ENCODE measurements around the gene TUBB1. TPM values are rescaled to one million over a fixed set of nuclear protein-coding genes. Genes with fewer than 3 reads are reported as not detected.

TUBB1 gene
- total RNA-seq, result under 1 TPM; 0.19 to 0.56 (median 0.36) TPM

DNA sequence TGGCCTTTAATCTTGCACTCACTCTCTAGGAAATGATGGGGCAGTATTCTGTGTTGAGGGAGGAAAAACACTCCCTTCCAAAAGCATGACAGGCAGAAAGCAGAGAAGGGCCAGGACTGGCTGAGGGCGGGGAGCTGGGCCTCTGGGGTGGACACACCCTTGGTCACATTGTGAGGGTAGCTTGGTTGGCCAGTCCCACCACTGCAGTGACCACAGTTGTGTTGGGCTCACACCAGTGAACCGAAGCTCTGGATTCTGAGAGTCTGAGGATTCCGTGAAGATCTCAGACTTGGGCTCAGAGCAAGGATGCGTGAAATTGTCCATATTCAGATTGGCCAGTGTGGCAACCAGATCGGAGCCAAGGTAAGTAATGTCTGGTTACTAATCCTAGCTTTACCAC lies at the start of gene TUBB1:
Gene TUBB1 (plus strand): TSS at position 213 of the 400 bp plus-strand sequence. CDS start 94 bp downstream, at position 307.
- no peak for DNase-seq (ENCODE audit: low spot score)
- TF ChIP-seq, protein P1, sequence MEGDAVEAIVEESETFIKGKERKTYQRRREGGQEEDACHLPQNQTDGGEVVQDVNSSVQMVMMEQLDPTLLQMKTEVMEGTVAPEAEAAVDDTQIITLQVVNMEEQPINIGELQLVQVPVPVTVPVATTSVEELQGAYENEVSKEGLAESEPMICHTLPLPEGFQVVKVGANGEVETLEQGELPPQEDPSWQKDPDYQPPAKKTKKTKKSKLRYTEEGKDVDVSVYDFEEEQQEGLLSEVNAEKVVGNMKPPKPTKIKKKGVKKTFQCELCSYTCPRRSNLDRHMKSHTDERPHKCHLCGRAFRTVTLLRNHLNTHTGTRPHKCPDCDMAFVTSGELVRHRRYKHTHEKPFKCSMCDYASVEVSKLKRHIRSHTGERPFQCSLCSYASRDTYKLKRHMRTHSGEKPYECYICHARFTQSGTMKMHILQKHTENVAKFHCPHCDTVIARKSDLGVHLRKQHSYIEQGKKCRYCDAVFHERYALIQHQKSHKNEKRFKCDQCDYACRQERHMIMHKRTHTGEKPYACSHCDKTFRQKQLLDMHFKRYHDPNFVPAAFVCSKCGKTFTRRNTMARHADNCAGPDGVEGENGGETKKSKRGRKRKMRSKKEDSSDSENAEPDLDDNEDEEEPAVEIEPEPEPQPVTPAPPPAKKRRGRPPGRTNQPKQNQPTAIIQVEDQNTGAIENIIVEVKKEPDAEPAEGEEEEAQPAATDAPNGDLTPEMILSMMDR (IDR thresholded peaks at IDR 0.05), result no peak
- ATAC-seq (ENCODE audit: low FRiP score), result no peak

DNA sequence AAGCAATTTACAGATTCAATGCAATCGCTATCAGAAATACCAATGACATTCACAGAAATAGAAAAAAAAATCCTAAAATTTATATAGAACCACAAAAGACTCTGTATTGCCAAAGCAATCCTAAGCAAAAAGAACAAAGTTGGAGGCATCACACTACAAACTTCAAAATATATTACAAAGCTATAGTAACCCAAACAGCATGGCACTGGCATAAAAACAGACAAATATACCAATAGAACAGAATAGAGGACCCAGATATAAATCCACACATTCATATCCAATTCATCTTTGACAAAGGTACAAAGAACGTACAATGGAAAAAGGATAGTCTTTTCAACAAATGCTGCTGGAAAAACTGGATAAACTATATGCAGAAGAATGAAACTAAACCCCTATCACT lies 49.8 kb upstream of the TUBB1 start:
- TF ChIP-seq, protein P1 (IDR thresholded peaks at IDR 0.05), result no peak
- no peak for DNase-seq (ENCODE audit: low spot score)
- no peak for ATAC-seq (ENCODE audit: low FRiP score)

DNA sequence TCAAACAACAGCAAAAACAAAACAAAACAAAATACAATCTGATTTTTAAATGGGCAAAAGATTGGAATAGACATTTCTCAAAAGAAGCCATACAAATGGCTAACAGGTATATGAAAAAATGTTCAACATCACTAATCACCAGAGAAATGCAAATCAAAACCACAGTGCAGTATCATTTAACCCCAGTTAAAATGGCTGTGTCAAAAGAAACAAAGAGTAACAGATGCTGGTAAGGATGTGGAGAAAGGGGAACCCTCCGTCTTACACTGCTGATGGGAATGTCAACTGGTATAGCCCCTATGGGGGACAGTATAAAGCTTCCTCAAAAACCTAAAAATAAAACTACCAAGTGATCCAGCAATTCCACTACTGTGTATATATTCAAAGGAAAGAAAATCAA lies 49.1 kb upstream of the TUBB1 start:
- ATAC-seq (ENCODE audit: low FRiP score), result no peak
- TF ChIP-seq, protein P1 (IDR thresholded peaks at IDR 0.05), result no peak
- no peak for DNase-seq (ENCODE audit: low spot score)

DNA sequence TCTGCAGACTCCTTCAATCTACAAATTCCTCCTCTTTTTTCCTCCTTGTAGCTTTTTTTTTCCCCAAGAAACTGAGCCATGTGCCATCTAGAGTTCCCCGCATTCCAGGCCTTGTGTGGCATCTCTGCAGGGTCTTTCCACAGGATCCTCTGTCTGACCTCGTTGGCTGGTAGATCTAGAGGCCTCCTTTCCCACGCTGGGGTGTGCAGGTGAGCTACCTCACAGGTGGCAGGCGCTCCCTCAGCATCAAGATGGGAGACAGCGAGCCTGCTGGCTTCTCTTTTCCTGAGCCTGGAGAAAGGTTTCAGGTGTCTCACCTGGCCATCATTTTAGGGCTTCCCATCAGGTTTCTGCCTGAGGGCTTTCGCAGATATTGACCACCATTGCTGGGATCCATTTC lies 47.8 kb upstream of the TUBB1 start:
- ATAC-seq (ENCODE audit: low FRiP score), result no peak

DNA sequence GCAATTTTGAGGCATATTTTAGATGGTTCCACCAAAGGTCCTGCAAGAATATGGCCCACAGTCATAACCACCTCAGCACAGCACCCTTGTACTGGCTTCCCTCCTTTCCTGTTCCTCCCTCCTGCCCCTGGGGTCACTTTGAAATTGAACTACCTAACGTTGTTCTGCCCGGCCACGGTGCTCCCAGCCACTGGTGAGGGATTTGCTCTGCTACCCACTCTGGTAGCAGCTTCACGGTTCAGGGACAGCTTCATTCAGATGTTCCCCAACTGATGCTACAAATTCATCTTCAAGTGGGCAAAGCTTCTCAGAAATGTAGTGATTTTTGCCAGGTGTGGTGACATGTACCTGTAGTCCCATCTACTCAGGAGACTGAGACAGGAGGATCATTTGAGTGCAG lies 46.0 kb upstream of the TUBB1 start:
- ATAC-seq (ENCODE audit: low FRiP score) (no peak), DNase-seq (ENCODE audit: low spot score) (no peak)
- TF ChIP-seq, protein P1 (IDR thresholded peaks at IDR 0.05), result no peak

More for the DNA sequence above, 47.8 kb upstream of the TUBB1 start:
- TF ChIP-seq, protein P1 (IDR thresholded peaks at IDR 0.05), result no peak
- no peak for DNase-seq (ENCODE audit: low spot score)

DNA sequence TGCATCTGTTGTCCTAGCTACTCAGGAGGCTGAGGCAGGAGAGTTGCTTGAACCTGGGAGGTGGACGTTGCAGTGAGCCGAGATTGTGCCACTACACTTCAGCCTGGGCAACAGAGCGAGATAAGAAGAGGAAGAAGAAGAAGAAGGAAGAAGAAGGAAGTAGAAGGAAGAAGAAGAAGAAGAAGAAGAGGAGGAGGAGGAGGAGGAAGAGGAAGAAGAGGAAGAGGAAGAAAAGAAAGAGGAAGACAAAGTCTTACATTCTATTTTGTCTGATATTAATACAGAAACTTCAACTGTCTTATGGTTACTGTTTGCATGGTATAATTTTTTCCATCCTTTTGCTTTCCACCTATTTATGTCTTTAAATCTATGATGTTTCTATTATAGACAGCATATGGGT lies 45.4 kb upstream of the TUBB1 start:
- ATAC-seq (ENCODE audit: low FRiP score) (no peak), DNase-seq (ENCODE audit: low spot score) (no peak)
- TF ChIP-seq, protein P1 (IDR thresholded peaks at IDR 0.05), result no peak

DNA sequence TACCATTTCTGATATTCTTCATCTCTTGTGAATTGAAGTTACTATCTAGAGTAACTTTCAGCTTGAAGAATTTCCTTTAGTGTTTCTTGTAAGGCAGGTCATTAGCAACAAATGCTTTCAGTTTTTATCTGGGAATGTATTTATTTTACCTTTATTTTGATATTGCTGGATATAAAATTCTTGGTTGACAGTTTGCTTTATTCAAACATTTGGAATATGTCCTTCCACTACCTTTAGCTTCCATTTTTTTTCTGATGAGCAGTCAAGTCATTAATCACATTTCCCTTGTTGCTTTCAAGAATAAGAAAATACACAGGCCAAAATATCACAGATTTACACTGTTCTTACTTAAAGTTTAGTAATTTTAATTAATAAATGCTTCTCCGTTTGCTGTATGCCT lies 43.9 kb upstream of the TUBB1 start:
- ATAC-seq (ENCODE audit: low FRiP score), result no peak
- TF ChIP-seq, protein P1 (IDR thresholded peaks at IDR 0.05), result no peak
- DNase-seq (ENCODE audit: low spot score), result no peak

All from omental fat pad (tissue), 4 donors.